IPS-NIHi7 (cell line): ENCODE measurements around the gene BTNL2.
"Not testable (repeated sequence)": the region's sequence is repeated elsewhere in the genome, so short reads cannot be mapped to it uniquely, and the experiment has no call there.

Source experiments
- DNase-seq: peaks from one replicate; pipeline ENCODE4 v3.0.0; 2012; ENCODE audit warnings: mixed read lengths; ENCODE audit errors: extremely low spot score

Gene BTNL2, protein sequence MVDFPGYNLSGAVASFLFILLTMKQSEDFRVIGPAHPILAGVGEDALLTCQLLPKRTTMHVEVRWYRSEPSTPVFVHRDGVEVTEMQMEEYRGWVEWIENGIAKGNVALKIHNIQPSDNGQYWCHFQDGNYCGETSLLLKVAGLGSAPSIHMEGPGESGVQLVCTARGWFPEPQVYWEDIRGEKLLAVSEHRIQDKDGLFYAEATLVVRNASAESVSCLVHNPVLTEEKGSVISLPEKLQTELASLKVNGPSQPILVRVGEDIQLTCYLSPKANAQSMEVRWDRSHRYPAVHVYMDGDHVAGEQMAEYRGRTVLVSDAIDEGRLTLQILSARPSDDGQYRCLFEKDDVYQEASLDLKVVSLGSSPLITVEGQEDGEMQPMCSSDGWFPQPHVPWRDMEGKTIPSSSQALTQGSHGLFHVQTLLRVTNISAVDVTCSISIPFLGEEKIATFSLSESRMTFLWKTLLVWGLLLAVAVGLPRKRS

GRCh38 chr6:32406857-32407256 lies at the start of gene BTNL2:
BTNL2 (minus strand) TSS chr6:32407181; CDS start chr6:32407123, 58 bp downstream.
- no peak for DNase-seq

- no peak for DNase-seq
Measured at GRCh38 chr6:32449088-32449736, 42.2 kb upstream of the BTNL2 start.

- no peak for DNase-seq
Measured at GRCh38 chr6:32447932-32448331, 41.0 kb upstream of the BTNL2 start.

- DNase-seq = no peak
Measured at GRCh38 chr6:32445321-32445854, 38.4 kb upstream of the BTNL2 start.

DNA sequence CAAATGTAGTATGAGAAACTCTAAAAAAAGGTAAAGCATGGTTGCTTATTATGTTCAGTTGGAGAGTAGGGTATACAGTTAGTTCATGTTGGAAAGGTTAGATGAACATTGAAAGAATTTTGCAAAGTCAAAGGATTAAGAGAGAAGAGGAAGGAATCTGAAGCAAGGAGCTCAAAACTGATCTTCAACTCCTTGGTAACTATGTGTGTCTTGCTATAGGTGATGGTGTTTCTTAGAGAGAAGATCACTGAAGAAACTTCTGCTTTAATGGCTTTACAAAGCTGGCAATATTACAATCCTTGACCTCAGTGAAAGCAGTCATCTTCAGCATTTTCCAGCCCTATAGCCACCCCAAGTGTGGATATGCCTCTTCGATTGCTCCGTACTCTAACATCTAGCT lies 37.5 kb upstream of the BTNL2 start:
- no peak for DNase-seq

DNA sequence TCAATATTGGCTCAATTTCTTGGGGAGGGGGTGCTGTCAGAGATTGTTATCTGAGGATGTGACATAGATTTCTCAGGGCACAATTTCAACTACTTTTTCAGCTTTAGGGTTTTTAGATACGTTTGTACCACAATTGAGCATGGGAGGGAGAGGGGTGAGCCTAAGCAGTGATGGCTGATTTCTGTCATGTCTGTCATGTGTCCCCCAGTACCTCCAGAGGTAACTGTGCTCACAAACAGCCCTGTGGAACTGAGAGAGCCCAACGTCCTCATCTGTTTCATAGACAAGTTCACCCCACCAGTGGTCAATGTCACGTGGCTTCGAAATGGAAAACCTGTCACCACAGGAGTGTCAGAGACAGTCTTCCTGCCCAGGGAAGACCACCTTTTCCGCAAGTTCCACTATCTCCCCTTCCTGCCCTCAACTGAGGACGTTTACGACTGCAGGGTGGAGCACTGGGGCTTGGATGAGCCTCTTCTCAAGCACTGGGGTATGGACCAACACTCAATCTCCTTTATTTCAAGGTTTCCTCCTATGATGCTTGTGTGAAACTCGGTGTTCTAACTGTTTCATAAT lies 36.1 kb upstream of the BTNL2 start:
- no peak for DNase-seq

DNA sequence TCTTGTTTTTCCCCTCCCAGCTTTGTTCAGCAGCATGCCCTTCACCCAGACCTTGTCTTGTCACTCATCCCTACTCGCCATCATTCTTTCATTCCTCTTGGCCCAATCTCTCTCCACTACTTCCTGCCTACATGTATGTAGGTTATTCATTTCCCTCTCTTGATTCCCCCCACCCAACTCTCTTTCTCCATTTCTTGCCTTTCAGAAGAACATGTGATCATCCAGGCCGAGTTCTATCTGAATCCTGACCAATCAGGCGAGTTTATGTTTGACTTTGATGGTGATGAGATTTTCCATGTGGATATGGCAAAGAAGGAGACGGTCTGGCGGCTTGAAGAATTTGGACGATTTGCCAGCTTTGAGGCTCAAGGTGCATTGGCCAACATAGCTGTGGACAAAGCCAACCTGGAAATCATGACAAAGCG lies 35.3 kb upstream of the BTNL2 start:
- DNase-seq = no peak

DNA sequence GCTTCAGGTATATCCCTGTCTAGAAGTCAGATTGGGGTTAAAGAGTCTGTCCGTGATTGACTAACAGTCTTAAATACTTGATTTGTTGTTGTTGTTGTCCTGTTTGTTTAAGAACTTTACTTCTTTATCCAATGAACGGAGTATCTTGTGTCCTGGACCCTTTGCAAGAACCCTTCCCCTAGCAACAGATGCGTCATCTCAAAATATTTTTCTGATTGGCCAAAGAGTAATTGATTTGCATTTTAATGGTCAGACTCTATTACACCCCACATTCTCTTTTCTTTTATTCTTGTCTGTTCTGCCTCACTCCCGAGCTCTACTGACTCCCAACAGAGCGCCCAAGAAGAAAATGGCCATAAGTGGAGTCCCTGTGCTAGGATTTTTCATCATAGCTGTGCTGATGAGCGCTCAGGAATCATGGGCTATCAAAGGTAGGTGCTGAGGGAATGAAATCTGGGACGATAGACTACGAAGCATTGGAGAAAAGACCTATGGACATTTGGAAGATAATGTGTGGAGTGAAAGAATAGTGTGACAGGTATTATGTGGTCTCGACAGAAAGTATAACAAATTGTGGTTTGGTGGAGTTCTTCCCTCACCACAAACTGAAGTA lies 32.7 kb upstream of the BTNL2 start, which contains the start of gene HLA-DRA:
Gene HLA-DRA, plus strand, starts transcription at position 286 of the 613 bp plus-strand sequence. Its CDS starts 64 bp downstream, at position 350.
- peak; percentile 78 for DNase-seq

DNA sequence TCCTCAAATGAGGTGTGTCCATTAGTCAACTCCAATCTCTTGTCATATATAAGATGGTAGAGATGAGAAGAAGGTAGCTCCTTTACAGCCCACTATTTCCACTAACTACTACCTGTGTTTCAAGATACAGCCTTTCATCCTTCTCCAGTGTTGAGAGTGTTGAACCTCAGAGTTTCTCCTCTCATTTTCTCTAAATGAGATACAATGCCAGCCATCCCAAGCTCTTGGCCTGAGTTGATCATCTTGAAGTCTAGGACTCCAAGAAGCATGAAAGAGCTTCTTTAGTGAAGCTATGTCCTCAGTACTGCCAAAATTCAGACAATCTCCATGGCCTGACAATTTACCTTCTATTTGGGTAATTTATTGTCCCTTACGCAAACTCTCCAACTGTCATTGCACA lies 32.2 kb upstream of the BTNL2 start:
- no peak for DNase-seq

DNA sequence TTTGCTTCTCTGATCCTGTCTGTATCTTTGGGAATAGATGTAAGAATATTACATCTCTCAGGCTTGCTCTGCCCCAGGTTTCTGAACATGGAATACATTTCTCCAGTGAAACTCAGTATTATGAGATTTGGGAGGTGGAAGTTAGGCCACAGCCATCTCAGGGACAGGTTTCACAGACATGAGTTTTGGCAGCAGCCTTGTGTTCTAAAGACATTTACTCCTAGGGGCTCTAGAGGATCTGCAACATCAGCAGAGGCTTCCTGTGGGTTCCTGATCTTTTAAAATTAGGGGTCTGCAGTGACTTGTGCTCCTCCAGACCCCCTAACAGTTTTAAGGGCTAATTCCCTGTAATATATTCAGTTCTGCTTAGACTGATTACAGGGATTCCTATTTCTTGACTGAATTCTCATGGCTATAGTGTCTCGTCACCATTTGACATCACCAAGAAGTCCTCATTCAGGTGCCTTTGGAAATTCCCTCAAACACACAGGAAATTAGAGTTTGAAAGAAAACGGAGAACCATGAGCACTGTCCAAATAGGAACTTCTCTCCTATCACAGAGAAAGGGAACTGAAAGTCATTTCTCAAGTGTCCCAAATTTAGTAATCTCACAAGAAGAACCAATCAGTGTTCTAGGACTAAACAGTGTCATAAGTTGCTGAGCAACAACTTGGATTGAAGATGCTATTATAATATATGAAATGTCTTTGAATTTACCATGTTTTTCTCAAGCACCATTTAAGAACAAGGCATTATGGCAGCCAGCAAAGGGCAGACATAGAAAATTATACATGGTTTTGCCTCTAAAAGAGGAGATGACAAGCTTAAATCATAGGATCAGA lies 30.2 kb upstream of the BTNL2 start:
- DNase-seq = no peak

GRCh38 chr6:32436186-32436585 lies 29.2 kb upstream of the BTNL2 start:
- no peak for DNase-seq

- DNase-seq = not testable (repeated sequence)
Measured at GRCh38 chr6:32433950-32434349, 27.0 kb upstream of the BTNL2 start.

GRCh38 chr6:32432050-32432450 lies 25.1 kb upstream of the BTNL2 start:
- no peak for DNase-seq

GRCh38 chr6:32431142-32431541 lies 24.2 kb upstream of the BTNL2 start:
- DNase-seq = no peak

DNA sequence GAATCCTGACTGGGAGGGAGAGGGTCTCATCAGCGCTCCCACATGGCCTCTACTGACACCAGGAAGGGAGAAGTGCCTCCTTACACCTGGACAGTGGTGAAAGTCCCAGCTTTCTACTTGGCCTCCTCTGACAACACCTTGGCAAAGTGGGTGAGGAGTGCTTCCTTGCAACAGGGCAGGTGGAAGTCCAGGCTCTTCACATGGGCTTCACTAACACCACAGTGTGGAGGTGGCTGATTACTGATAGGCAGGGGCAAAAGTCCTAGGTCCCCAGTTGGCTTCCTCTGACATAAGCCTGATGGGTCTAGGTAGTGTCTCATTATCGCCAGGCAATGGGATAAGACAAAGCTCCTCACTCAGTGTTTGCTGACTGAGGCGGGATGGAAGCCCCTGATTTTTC lies 23.2 kb upstream of the BTNL2 start:
- DNase-seq = no peak

DNA sequence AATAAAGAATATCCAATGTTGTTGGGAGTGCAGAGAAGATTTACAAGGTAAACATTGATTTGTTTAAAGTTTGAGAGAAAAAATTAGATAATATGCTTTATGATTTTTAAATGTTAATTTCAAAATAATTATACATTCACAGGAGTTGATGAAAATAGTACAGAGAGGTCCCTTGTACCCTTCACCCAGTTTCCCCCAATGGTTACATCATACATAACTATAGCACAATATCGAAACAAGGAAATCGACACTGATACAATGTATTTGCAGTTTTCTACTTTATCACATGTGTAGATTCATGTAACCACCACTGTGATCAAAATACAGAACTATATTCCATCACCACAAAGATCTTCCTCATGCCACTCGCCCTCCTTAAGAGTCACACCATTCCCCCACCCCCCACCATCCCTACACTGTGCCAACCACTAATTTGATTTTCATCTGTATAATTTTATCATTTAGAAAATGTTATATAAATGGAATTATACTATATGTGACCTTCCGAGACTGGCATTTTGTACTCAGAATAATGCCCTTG lies 21.0 kb upstream of the BTNL2 start:
- no peak for DNase-seq

GRCh38 chr6:32427218-32427617 lies 20.2 kb upstream of the BTNL2 start:
- no peak for DNase-seq

DNA sequence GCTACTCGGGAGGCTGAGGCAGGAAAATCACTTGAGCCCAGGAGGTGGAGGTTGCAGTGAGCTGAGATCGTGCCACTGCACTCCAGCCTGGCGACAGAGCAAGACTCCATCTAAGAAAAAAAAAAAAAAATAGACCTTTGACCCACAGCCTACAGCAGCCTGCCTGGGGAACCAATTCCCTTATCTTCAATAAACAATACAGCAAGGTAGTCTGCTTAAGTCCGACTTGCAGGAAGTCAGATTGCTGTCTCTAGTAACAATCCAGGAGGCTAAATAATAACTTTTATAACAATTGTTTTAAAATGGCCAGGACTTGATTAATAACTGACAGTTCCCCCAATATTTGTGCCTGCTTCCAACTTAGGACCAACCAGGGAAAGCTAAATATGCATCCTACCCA lies 19.4 kb upstream of the BTNL2 start:
- no peak for DNase-seq

GRCh38 chr6:32424589-32425300 lies 17.8 kb upstream of the BTNL2 start:
- no peak for DNase-seq

GRCh38 chr6:32416036-32416435 lies 9.1 kb upstream of the BTNL2 start:
- no peak for DNase-seq
